ENCODE measurements around the gene KIRREL3. TPM values are rescaled to one million over a fixed set of nuclear protein-coding genes. Genes with fewer than 3 reads are reported as not detected.

KIRREL3 gene
- total RNA-seq, 2 donors from 2014 or later, result 0.61 to 0.64 TPM

DNA sequence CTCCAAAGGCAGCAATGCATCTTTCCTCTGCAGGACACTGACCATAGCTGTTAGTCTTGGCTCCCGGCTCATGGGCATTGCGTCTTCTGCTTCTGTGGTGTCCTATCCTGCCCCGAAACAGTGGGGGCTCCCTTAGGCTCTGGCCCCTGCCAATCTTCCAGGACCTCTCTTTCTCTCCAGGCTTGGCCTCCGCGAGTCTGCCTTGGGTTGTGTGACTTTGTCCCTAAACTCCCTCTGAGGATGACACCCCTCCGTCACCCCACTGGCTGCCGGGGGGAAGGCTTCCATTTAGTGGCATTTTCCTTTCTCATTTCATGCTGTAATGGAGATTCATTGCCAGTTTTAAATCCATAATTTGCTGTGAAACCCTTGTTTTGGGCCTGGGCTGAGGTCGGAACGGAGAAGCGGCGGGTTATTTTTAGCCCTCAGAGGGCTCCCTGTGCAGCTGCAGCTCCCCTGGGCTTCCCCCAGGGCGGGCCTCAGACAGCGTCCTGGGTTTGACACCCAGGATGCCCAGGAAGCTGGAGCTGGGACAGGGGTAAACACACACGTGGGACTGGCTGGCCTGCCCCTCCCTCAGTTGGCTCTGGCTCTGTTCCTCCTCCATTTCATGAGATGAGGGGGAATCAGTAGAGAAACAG, 489.0 kb downstream of the KIRREL3 start:
- Histone ChIP-seq H3K4me3 (no peak overlapping the region), H3K27me3 (no peaks in the 10 kb centered on the region), H3K27ac (no peak overlapping the region), H3K9me3 (no peaks in the 10 kb centered on the region), H3K4me1 (no peaks in the 10 kb centered on the region), H3K9ac (ENCODE audit: low read depth in 2 of 2, low read length in 2 of 2) (no peak overlapping the region), H3K36me3 (no peaks in the 10 kb centered on the region)
- no peak for TF ChIP-seq CTCF (IDR thresholded peaks at IDR 0.05)
- intact Hi-C loops (cut with DNase I), result no loop called here
- DNase-seq, result no peak

DNA sequence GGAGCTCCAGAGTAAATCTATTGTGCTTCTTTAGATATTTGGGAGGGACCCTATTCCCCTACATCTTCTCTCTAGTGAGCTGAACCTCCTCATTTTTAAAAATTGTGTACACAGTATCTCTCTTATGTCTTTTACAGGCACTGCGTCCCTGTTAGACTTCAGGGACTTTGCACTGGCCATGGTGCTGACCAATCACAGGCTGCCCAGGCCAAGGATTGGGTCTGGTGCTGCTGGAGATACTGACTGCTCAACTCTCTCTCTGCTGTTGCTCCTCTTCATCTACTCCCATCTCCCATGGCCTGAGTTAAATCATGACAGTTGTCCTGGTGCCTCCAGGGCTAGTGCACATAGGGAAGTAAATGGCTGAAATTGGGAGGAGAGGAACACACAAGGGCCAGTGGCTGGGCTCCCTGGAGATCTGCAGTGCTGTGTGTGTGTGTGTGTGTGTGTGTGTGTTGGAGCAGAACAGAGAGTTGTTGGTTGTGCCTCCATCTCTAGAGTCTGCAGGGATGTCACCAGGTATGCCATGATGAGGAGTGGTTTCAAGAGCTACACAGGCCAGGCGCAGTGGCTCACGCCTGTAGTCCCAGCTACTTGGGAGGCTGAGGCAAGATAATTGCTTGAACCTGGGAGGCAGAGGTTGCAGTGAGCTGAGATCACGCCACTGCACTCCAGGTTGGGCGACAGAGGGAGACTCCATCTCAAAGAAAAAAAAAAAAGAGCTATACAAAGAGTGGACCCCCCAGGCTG, 489.8 kb downstream of the KIRREL3 start:
- Histone ChIP-seq H3K36me3 (no peaks in the 10 kb centered on the region), H3K27ac (no peak overlapping the region), H3K9me3 (no peaks in the 10 kb centered on the region), H3K4me3 (no peak overlapping the region), H3K9ac (ENCODE audit: low read depth in 2 of 2, low read length in 2 of 2) (no peak overlapping the region), H3K27me3 (no peaks in the 10 kb centered on the region), H3K4me1 (no peaks in the 10 kb centered on the region)
- intact Hi-C loops (cut with DNase I), result no loop called here
- TF ChIP-seq CTCF (IDR thresholded peaks at IDR 0.05), result no peak
- no peak for DNase-seq

DNA sequence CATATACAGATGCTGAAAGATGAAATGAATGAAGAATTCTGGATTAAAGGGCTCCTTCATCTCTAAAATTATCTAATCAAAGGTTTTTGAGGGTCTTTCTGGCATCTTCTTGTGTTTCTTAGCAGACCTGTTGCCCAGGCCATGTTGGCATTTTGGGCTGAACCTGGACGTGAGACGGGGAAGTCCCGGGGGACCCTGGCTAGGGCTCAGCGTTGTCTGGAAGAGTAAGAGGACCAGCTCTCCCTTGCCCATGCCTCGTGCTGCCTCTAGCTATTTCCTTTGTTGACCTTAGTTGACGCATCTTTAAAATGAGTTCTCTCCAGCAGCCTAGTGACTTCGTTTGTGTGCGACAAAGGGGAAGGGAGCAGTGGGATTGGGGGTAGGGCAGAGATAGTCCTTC, 492.9 kb downstream of the KIRREL3 start:
- no peak for TF ChIP-seq CTCF (IDR thresholded peaks at IDR 0.05)
- Histone ChIP-seq H3K4me1 (no peaks in the 10 kb centered on the region), H3K9ac (ENCODE audit: low read depth in 2 of 2, low read length in 2 of 2) (no peak overlapping the region), H3K36me3 (no peaks in the 10 kb centered on the region), H3K9me3 (no peaks in the 10 kb centered on the region), H3K27me3 (no peaks in the 10 kb centered on the region), H3K4me3 (no peak overlapping the region), H3K27ac (no peak overlapping the region)
- no peak for DNase-seq
- intact Hi-C loops (cut with DNase I), result no loop called here

DNA sequence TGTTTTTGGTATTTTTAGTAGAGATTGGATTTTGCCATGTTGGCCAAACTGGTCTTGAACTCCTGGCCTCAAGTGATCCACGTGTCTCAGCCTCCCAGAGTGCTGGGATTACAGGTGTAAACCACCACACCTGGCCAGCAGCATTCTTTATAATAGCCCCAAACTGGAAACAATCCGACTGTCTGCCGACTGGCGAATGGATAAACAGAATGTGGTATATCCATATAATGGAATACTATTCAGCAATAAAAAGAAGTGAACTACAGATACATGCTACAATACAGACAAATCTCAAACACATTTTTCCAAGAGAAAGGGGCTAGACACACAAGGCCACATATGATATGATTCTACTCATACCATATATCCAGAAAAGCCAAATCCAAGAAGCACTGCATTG, 493.8 kb downstream of the KIRREL3 start:
- TF ChIP-seq CTCF (IDR thresholded peaks at IDR 0.05), result no peak
- no peak overlapping the region for H3K27ac ChIP-seq
- H3K9ac ChIP-seq (ENCODE audit: low read depth in 2 of 2, low read length in 2 of 2), result no peak overlapping the region
- no peak overlapping the region for H3K4me3 ChIP-seq
- H3K4me1 ChIP-seq, result no peaks in the 10 kb centered on the region
- intact Hi-C loops (cut with DNase I), result no loop called here
- H3K36me3 ChIP-seq, result no peaks in the 10 kb centered on the region
- no peak for DNase-seq
- no peaks in the 10 kb centered on the region for H3K27me3 ChIP-seq
- H3K9me3 ChIP-seq, result no peaks in the 10 kb centered on the region

DNA sequence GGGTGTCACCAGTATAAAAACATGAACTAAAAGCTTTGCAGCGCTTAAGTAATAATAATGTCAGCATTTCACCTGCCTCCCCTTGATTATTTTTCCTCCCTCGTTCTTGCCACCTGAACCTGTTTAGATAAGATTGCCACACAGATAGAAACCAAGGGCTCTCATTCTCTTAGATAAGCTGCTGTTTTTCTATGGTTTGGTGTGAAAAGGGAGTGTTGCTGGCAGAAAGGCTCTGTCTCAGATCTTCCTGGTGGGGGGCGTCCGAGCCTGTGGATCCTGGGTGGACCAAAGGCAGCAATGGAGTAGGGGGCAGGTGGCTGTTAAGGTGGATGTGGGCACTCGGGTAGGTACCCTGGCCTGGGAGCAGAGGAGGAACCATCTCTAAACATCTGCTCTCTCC, 497.6 kb downstream of the KIRREL3 start:
- no peak for DNase-seq
- intact Hi-C loops (cut with DNase I), result no loop called here
- no peaks in the 10 kb centered on the region for H3K27me3 ChIP-seq
- H3K27ac ChIP-seq, result no peak overlapping the region
- H3K9ac ChIP-seq (ENCODE audit: low read depth in 2 of 2, low read length in 2 of 2), result no peak overlapping the region
- no peaks in the 10 kb centered on the region for H3K9me3 ChIP-seq
- H3K36me3 ChIP-seq, result no peaks in the 10 kb centered on the region
- TF ChIP-seq CTCF (IDR thresholded peaks at IDR 0.05), result no peak
- no peaks in the 10 kb centered on the region for H3K4me1 ChIP-seq
- H3K4me3 ChIP-seq, result no peak overlapping the region
